ENCODE results near the gene GATA5. TPM values are rescaled to one million over a fixed set of nuclear protein-coding genes. Genes with fewer than 3 reads are reported as not detected.

Gene GATA5
- total and polyA plus RNA-seq, 5 donors = 1.5 to 3.1 (median 2.4) TPM

GRCh38 chr20:62461834-62462233 is 14.0 kb downstream of the GATA5 start:
- DNase-seq = no peak
- Histone ChIP-seq H3K9me3 (ENCODE audit: control insufficient read depth, low read length) (no peaks in the 10 kb centered on the region), H3K27ac (ENCODE audit: low read length) (no peak overlapping the region), H3K4me1 (ENCODE audit: control insufficient read depth, insufficient read depth, low read length) (no peaks in the 10 kb centered on the region), H3K4me3 (ENCODE audit: low read length) (no peak overlapping the region), H3K27me3 (ENCODE audit: control insufficient read depth, insufficient read depth) (no peaks in the 10 kb centered on the region)
- intact Hi-C loops (cut with DNase I) = no loop called here
- ATAC-seq = no peak
- WGBS = 84% methylated on average over 13 of the region's 13 CpGs

- ATAC-seq (peak; percentile 3 to 5), DNase-seq (peak in 1 of 3 donors; percentile 59)
- Histone ChIP-seq H3K4me1 (ENCODE audit: control insufficient read depth, insufficient read depth, low read length) (no peaks in the 10 kb centered on the region), H3K4me3 (ENCODE audit: low read length) (no peak overlapping the region), H3K27ac (ENCODE audit: low read length) (no peak overlapping the region), H3K27me3 (ENCODE audit: control insufficient read depth, insufficient read depth) (no peaks in the 10 kb centered on the region), H3K9me3 (ENCODE audit: control insufficient read depth, low read length) (no peaks in the 10 kb centered on the region)
- intact Hi-C loops (cut with DNase I) = no loop called here
- 33% methylated on average over 10 of the region's 10 CpGs for WGBS
These were observed 14.6 kb downstream of the GATA5 start for GRCh38 chr20:62461157-62461556.

- DNase-seq (no peak), ATAC-seq (no peak)
- WGBS = 78% methylated on average over 15 of the region's 15 CpGs
- H3K27ac ChIP-seq (ENCODE audit: low read length) = no peak overlapping the region
- no peaks in the 10 kb centered on the region for H3K4me1 ChIP-seq (ENCODE audit: control insufficient read depth, insufficient read depth, low read length)
- no peaks in the 10 kb centered on the region for H3K27me3 ChIP-seq (ENCODE audit: control insufficient read depth, insufficient read depth)
- intact Hi-C loops (cut with DNase I) = no loop called here
- no peak overlapping the region for H3K4me3 ChIP-seq (ENCODE audit: low read length)
- no peaks in the 10 kb centered on the region for H3K9me3 ChIP-seq (ENCODE audit: control insufficient read depth, low read length)
These were observed 15.1 kb downstream of the GATA5 start for GRCh38 chr20:62460678-62461077.

- no peak overlapping the region for H3K27ac ChIP-seq (ENCODE audit: low read length)
- H3K4me1 ChIP-seq (ENCODE audit: control insufficient read depth, insufficient read depth, low read length) = no peaks in the 10 kb centered on the region
- intact Hi-C loops (cut with DNase I) = no loop called here
- no peaks in the 10 kb centered on the region for H3K9me3 ChIP-seq (ENCODE audit: control insufficient read depth, low read length)
- H3K4me3 ChIP-seq (ENCODE audit: low read length) = no peak overlapping the region
- WGBS = 66% methylated on average over 14 of the region's 14 CpGs
- no peaks in the 10 kb centered on the region for H3K27me3 ChIP-seq (ENCODE audit: control insufficient read depth, insufficient read depth)
- no peak for DNase-seq
- no peak for ATAC-seq
These were observed 16.3 kb downstream of the GATA5 start for GRCh38 chr20:62459488-62459887.

- intact Hi-C loops (cut with DNase I) = no loop called here
- whole genome bisulfite sequencing = 51% methylated on average over 41 of the region's 41 CpGs
These were observed 17.2 kb downstream of the GATA5 start for GRCh38 chr20:62458275-62459251.

GRCh38 chr20:62457831-62458230 is 18.0 kb downstream of the GATA5 start:
- no peaks in the 10 kb centered on the region for H3K4me1 ChIP-seq (ENCODE audit: control insufficient read depth, insufficient read depth, low read length)
- no peak for ATAC-seq
- no peak overlapping the region for H3K4me3 ChIP-seq (ENCODE audit: low read length)
- 86% methylated on average over 20 of the region's 20 CpGs for WGBS
- no peak overlapping the region for H3K27ac ChIP-seq (ENCODE audit: low read length)
- DNase-seq = no peak
- H3K27me3 ChIP-seq (ENCODE audit: control insufficient read depth, insufficient read depth) = no peaks in the 10 kb centered on the region
- intact Hi-C loops (cut with DNase I) = no loop called here
- no peaks in the 10 kb centered on the region for H3K9me3 ChIP-seq (ENCODE audit: control insufficient read depth, low read length)

More at GRCh38 chr20:62458275-62459251, 17.2 kb downstream of the GATA5 start:
- no peak overlapping the region for H3K4me3 ChIP-seq (ENCODE audit: low read length)
- ATAC-seq (peak; percentile 14 to 22), DNase-seq (peak in 1 of 3 donors; percentile 59)
- no peaks in the 10 kb centered on the region for H3K4me1 ChIP-seq (ENCODE audit: control insufficient read depth, insufficient read depth, low read length)
- H3K27me3 ChIP-seq (ENCODE audit: control insufficient read depth, insufficient read depth) = no peaks in the 10 kb centered on the region
- no peak overlapping the region for H3K27ac ChIP-seq (ENCODE audit: low read length)
- H3K9me3 ChIP-seq (ENCODE audit: control insufficient read depth, low read length) = no peaks in the 10 kb centered on the region

- DNase-seq = no peak
- H3K27ac ChIP-seq (ENCODE audit: low read length) = no peak overlapping the region
- ATAC-seq = no peak
- intact Hi-C loops (cut with DNase I) = no loop called here
- no peaks in the 10 kb centered on the region for H3K4me1 ChIP-seq (ENCODE audit: control insufficient read depth, insufficient read depth, low read length)
- 85% methylated on average over 17 of the region's 17 CpGs for WGBS
- H3K4me3 ChIP-seq (ENCODE audit: low read length) = no peak overlapping the region
- H3K9me3 ChIP-seq (ENCODE audit: control insufficient read depth, low read length) = no peaks in the 10 kb centered on the region
- H3K27me3 ChIP-seq (ENCODE audit: control insufficient read depth, insufficient read depth) = no peaks in the 10 kb centered on the region
These were observed 18.7 kb downstream of the GATA5 start for GRCh38 chr20:62457098-62457497.

GRCh38 chr20:62455929-62456328 is 19.9 kb downstream of the GATA5 start:
- Histone ChIP-seq H3K4me1 (ENCODE audit: control insufficient read depth, insufficient read depth, low read length) (no peaks in the 10 kb centered on the region), H3K27me3 (ENCODE audit: control insufficient read depth, insufficient read depth) (no peaks in the 10 kb centered on the region), H3K9me3 (ENCODE audit: control insufficient read depth, low read length) (no peaks in the 10 kb centered on the region), H3K4me3 (ENCODE audit: low read length) (no peak overlapping the region), H3K27ac (ENCODE audit: low read length) (no peak overlapping the region)
- ATAC-seq (no peak), DNase-seq (no peak)
- intact Hi-C loops (cut with DNase I) = no loop called here
- 77% methylated on average over 15 of the region's 15 CpGs for WGBS

GRCh38 chr20:62454904-62455636 is 20.7 kb downstream of the GATA5 start:
- H3K27ac ChIP-seq (ENCODE audit: low read length) = no peak overlapping the region
- no peak overlapping the region for H3K4me3 ChIP-seq (ENCODE audit: low read length)
- no peaks in the 10 kb centered on the region for H3K9me3 ChIP-seq (ENCODE audit: control insufficient read depth, low read length)
- ATAC-seq = no peak
- intact Hi-C loops (cut with DNase I) = no loop called here
- DNase-seq = no peak
- WGBS = 61% methylated on average over 30 of the region's 30 CpGs
- H3K4me1 ChIP-seq (ENCODE audit: control insufficient read depth, insufficient read depth, low read length) = no peaks in the 10 kb centered on the region
- H3K27me3 ChIP-seq (ENCODE audit: control insufficient read depth, insufficient read depth) = no peaks in the 10 kb centered on the region

- DNase-seq (no peak), ATAC-seq (no peak)
- Histone ChIP-seq H3K27ac (ENCODE audit: low read length) (no peak overlapping the region), H3K27me3 (ENCODE audit: control insufficient read depth, insufficient read depth) (no peaks in the 10 kb centered on the region), H3K4me3 (ENCODE audit: low read length) (no peak overlapping the region), H3K9me3 (ENCODE audit: control insufficient read depth, low read length) (no peaks in the 10 kb centered on the region), H3K4me1 (ENCODE audit: control insufficient read depth, insufficient read depth, low read length) (no peaks in the 10 kb centered on the region)
- intact Hi-C loops (cut with DNase I) = no loop called here
- 84% methylated on average over 17 of the region's 17 CpGs for WGBS
These were observed 22.5 kb downstream of the GATA5 start for GRCh38 chr20:62453186-62453808.
